ENCODE results near the gene VEGFA. TPM values are rescaled to one million over a fixed set of nuclear protein-coding genes. Genes with fewer than 3 reads are reported as not detected.

The VEGFA gene
- total RNA-seq, 1 donor from 2014 or later, result 236 TPM

DNA sequence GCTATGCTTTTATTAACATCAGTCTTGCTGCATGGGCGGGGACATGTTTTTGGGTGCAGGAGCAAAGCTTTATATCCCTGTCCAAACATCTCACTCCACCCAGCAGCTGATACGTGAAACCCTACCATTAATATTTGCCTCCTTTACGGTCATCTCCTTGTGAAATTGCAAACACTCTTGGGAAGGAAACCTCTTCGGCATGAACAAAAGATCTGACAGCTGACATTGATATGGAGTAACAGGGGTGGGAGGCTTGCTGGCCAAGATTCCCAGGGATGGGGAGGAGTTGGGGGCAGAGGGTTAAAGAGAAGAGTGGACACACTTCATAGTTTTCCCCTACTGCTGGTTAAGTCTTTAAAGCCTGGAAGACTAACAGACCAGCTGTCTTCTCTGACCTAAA lies 22.2 kb upstream of the VEGFA start:
- TF ChIP-seq, protein P1, sequence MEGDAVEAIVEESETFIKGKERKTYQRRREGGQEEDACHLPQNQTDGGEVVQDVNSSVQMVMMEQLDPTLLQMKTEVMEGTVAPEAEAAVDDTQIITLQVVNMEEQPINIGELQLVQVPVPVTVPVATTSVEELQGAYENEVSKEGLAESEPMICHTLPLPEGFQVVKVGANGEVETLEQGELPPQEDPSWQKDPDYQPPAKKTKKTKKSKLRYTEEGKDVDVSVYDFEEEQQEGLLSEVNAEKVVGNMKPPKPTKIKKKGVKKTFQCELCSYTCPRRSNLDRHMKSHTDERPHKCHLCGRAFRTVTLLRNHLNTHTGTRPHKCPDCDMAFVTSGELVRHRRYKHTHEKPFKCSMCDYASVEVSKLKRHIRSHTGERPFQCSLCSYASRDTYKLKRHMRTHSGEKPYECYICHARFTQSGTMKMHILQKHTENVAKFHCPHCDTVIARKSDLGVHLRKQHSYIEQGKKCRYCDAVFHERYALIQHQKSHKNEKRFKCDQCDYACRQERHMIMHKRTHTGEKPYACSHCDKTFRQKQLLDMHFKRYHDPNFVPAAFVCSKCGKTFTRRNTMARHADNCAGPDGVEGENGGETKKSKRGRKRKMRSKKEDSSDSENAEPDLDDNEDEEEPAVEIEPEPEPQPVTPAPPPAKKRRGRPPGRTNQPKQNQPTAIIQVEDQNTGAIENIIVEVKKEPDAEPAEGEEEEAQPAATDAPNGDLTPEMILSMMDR (IDR thresholded peaks at IDR 0.05; ENCODE audit: insufficient read depth, low read length, poor library complexity, severe bottlenecking), result no peak
- Histone ChIP-seq H3K36me3 (ENCODE audit: control insufficient read depth, insufficient read depth, low read length) (no peaks in the 10 kb centered on the region), H3K4me3 (ENCODE audit: low read depth, low read length) (no peak overlapping the region), H3K27me3 (ENCODE audit: control insufficient read depth, insufficient read depth, low read length) (peaks cover 9% of the 10 kb centered on the region)
- no peak for DNase-seq (ENCODE audit: low read depth)

DNA sequence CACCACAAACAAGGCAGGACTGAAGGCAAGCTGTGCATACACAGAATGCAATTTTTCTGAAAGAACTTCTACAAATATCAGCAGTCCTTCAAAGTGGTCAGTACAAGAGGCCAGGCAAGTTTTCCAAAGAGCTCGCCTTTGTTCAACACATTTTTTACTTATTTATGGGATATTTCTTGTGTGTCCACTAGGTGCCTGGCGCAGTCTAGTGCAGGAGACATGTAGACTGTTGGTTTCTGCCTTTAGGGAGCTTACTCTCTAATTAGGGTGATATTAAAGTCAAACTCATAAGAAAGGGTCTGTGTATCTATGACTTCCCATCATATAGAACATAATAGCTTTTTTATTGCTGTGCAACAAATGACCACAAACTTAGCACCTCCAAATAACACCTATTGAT lies 21.2 kb upstream of the VEGFA start:
- no peak for DNase-seq (ENCODE audit: low read depth)
- TF ChIP-seq, protein P1 (IDR thresholded peaks at IDR 0.05; ENCODE audit: insufficient read depth, low read length, poor library complexity, severe bottlenecking), result no peak
- Histone ChIP-seq H3K4me3 (ENCODE audit: low read depth, low read length) (no peak overlapping the region), H3K27me3 (ENCODE audit: control insufficient read depth, insufficient read depth, low read length) (peaks cover 9% of the 10 kb centered on the region), H3K36me3 (ENCODE audit: control insufficient read depth, insufficient read depth, low read length) (no peaks in the 10 kb centered on the region)

DNA sequence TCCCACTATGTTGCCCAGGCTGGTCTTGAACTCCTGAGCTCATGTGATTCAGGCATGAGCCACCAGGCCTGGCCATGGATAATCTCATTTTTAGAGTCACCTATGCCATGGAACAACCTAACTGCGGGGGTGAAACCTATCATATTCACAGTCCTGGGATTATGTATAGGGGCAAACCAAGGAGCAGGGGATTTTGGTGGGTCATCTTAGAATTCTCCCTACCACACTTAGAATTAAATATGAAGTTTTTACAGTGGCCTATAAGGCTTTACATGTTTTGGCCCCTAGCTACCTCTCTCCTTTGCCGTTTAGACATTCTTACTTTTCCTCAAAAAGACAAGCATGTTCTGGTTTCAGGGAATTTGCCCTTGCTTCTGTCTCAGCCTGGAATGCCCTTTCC lies 20.6 kb upstream of the VEGFA start:
- H3K36me3 ChIP-seq (ENCODE audit: control insufficient read depth, insufficient read depth, low read length), result no peaks in the 10 kb centered on the region
- H3K4me3 ChIP-seq (ENCODE audit: low read depth, low read length), result no peak overlapping the region
- H3K27me3 ChIP-seq (ENCODE audit: control insufficient read depth, insufficient read depth, low read length), result peaks cover 9% of the 10 kb centered on the region
- no peak for DNase-seq (ENCODE audit: low read depth)
- TF ChIP-seq, protein P1 (IDR thresholded peaks at IDR 0.05; ENCODE audit: insufficient read depth, low read length, poor library complexity, severe bottlenecking), result no peak

DNA sequence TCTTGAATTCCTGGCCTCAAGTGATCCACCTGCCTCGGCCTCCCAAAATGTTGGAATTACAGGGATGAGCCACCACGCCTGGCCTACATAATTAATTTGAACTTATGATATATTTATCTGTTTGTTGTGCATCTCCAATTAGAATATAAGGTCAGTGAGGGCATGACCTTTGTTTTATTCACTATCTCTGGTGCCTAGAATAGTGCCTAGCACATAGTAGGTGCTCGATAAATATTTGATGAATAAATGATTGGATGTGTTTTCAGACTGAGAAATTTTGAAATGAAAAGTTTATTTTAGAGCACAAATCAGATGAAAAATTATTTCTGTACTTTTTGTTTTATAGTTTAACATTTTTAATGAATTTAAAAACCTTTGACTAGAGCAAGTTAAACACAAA lies 19.4 kb upstream of the VEGFA start:
- Histone ChIP-seq H3K4me3 (ENCODE audit: low read depth, low read length) (no peak overlapping the region), H3K36me3 (ENCODE audit: control insufficient read depth, insufficient read depth, low read length) (no peaks in the 10 kb centered on the region), H3K27me3 (ENCODE audit: control insufficient read depth, insufficient read depth, low read length) (peaks cover 9% of the 10 kb centered on the region)
- DNase-seq (ENCODE audit: low read depth), result no peak
- TF ChIP-seq, protein P1 (IDR thresholded peaks at IDR 0.05; ENCODE audit: insufficient read depth, low read length, poor library complexity, severe bottlenecking), result no peak

DNA sequence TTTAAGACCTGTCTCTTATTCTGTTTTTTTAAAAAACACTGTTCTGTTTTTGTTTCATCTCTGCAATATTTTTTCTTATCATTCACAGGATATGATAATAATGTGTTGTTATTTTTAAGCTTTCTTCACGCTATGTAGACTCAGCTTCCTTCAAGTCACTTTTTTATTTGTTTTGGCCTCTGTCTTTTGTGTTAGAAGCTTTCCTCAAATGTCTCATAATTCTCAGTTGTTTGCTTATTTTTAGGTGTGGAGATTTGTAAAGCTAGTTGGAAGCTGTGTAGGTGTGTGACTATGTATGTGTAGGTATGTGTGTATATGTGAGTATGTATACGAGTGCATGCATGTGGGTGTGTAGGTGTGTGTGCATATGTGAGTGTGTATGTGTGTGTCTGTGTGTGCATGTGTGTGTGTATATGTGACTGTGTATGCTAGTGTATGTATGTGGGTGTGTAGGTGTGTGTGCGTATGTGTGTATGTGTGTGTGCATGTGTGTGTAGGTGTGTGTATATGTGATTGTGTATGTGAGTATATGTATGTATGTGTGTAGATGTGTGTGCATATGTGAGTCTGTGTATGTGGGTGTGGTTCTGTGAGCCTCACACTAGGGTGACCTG lies 16.3 kb upstream of the VEGFA start:
- no peaks in the 10 kb centered on the region for H3K36me3 ChIP-seq (ENCODE audit: control insufficient read depth, insufficient read depth, low read length)
- DNase-seq (ENCODE audit: low read depth), result no peak

More for the DNA sequence above, 16.3 kb upstream of the VEGFA start:
- peaks cover under 1% of the 10 kb centered on the region for H3K27me3 ChIP-seq (ENCODE audit: control insufficient read depth, insufficient read depth, low read length)
- TF ChIP-seq, protein P1 (IDR thresholded peaks at IDR 0.05; ENCODE audit: insufficient read depth, low read length, poor library complexity, severe bottlenecking), result no peak
- H3K4me3 ChIP-seq (ENCODE audit: low read depth, low read length), result no peak overlapping the region
